ENCODE measurements around the gene RAPGEF1.

Gene RAPGEF1

DNA sequence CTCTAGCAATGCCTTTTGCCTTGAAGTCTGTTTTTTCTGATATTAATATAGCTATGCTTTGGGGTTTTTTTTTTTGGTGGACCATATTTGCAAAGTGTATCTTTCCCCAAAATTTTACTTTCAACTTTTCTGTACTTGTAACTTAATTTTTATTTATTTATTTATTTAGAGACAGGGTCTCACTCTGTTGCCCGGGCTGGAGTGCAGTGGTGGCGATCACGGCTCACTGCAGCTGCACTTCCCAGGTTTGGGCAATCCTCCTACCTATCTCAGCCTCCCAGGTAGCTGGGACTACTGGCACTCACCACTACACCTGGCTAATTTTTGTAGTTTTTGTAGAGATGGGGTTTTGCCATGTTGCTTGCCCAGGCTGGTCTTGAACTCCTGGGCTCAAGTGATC, 173.7 kb downstream of the RAPGEF1 start:
- TF ChIP-seq, protein P1, sequence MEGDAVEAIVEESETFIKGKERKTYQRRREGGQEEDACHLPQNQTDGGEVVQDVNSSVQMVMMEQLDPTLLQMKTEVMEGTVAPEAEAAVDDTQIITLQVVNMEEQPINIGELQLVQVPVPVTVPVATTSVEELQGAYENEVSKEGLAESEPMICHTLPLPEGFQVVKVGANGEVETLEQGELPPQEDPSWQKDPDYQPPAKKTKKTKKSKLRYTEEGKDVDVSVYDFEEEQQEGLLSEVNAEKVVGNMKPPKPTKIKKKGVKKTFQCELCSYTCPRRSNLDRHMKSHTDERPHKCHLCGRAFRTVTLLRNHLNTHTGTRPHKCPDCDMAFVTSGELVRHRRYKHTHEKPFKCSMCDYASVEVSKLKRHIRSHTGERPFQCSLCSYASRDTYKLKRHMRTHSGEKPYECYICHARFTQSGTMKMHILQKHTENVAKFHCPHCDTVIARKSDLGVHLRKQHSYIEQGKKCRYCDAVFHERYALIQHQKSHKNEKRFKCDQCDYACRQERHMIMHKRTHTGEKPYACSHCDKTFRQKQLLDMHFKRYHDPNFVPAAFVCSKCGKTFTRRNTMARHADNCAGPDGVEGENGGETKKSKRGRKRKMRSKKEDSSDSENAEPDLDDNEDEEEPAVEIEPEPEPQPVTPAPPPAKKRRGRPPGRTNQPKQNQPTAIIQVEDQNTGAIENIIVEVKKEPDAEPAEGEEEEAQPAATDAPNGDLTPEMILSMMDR (IDR thresholded peaks at IDR 0.05; ENCODE audit: poor library complexity, severe bottlenecking): no peak
- H3K9me3 ChIP-seq (ENCODE audit: severe bottlenecking): no peaks in the 10 kb centered on the region
- ATAC-seq (ENCODE audit: low read depth) (no peak), DNase-seq (ENCODE audit: low spot score) (no peak)
- peaks cover 3% of the 10 kb centered on the region for H3K4me1 ChIP-seq (ENCODE audit: insufficient read depth, poor library complexity, severe bottlenecking)
- H3K36me3 ChIP-seq (ENCODE audit: low read depth): no peaks in the 10 kb centered on the region
- H3K27ac ChIP-seq (ENCODE audit: poor library complexity, severe bottlenecking): no peak overlapping the region
- H3K4me3 ChIP-seq (ENCODE audit: severe bottlenecking): no peak overlapping the region
- H3K27me3 ChIP-seq (ENCODE audit: insufficient read depth, poor library complexity, severe bottlenecking): no peaks in the 10 kb centered on the region

DNA sequence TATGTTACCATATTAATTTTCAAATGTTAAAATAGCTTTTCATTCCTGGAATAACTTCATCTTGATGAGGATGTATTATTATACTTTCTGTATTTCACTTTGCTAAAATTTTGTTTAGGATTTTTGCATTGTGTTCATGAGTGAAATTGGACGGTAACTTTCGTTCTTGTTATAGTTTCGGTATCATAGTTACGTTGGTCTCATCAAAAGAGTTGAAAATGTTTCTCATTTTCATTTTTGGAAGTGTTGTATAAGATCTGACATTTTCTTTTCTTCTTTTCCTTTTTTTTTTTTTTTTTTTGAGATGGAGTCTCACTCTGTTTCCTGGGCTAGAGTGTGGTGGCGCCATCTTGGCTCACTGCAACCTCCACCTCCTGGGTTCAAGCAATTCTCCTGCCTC, 174.5 kb downstream of the RAPGEF1 start:
- Histone ChIP-seq H3K4me1 (ENCODE audit: insufficient read depth, poor library complexity, severe bottlenecking) (peaks cover 3% of the 10 kb centered on the region), H3K27ac (ENCODE audit: poor library complexity, severe bottlenecking) (no peak overlapping the region), H3K27me3 (ENCODE audit: insufficient read depth, poor library complexity, severe bottlenecking) (no peaks in the 10 kb centered on the region), H3K9me3 (ENCODE audit: severe bottlenecking) (no peaks in the 10 kb centered on the region), H3K4me3 (ENCODE audit: severe bottlenecking) (no peak overlapping the region), H3K36me3 (ENCODE audit: low read depth) (no peaks in the 10 kb centered on the region)
- TF ChIP-seq, protein P1 (IDR thresholded peaks at IDR 0.05; ENCODE audit: poor library complexity, severe bottlenecking): no peak
- ATAC-seq (ENCODE audit: low read depth) (no peak), DNase-seq (ENCODE audit: low spot score) (no peak)

DNA sequence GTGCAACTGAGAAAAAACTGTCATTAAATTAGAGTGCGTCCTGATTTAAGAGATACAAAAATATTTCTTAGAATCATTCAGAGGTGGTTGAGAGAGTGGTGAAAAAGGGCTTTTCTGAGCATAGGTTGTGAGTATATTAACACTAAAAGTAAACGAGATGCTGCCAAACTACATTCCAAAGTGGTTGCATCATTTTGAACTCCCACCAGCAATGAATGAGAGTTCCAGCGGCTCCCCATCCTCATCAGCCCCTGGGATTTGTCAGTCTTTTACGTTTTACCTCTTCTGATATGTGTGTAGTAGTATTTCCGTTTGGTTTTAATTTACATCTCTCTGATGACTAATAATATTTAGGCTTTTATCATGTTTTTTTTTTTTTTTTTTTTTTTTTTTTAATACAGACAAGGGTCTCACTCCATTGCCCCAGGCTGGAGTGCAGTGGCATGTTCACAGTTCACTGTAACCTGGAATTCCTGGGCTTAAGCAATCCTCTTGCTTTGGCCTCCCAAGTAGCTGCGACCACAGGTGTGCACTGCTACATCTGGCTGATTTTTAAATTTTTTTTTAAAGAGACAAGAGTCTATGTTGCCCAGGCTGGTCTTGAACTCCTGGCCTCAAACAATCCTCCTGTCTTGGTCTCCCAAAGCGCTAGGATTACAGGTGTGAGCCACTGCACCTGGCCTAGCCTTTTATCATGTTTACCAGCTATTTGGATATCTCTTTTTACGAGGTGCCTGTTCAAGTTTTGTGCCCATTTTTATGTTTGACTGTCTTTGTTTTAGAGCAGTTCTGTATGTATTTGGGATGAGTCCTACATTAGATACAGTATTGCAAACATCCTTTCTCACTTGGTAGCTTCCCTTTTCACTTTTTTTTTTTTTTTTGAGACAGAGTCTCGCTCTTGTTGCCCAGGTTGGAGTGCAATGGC, 177.6 kb downstream of the RAPGEF1 start:
- Histone ChIP-seq H3K27me3 (ENCODE audit: insufficient read depth, poor library complexity, severe bottlenecking) (no peaks in the 10 kb centered on the region), H3K27ac (ENCODE audit: poor library complexity, severe bottlenecking) (no peak overlapping the region), H3K9me3 (ENCODE audit: severe bottlenecking) (no peaks in the 10 kb centered on the region), H3K36me3 (ENCODE audit: low read depth) (no peaks in the 10 kb centered on the region), H3K4me1 (ENCODE audit: insufficient read depth, poor library complexity, severe bottlenecking) (peaks cover 3% of the 10 kb centered on the region), H3K4me3 (ENCODE audit: severe bottlenecking) (no peak overlapping the region)
- DNase-seq (ENCODE audit: low spot score) (no peak), ATAC-seq (ENCODE audit: low read depth) (peak; percentile 63)
- TF ChIP-seq, protein P1 (IDR thresholded peaks at IDR 0.05; ENCODE audit: poor library complexity, severe bottlenecking): no peak

DNA sequence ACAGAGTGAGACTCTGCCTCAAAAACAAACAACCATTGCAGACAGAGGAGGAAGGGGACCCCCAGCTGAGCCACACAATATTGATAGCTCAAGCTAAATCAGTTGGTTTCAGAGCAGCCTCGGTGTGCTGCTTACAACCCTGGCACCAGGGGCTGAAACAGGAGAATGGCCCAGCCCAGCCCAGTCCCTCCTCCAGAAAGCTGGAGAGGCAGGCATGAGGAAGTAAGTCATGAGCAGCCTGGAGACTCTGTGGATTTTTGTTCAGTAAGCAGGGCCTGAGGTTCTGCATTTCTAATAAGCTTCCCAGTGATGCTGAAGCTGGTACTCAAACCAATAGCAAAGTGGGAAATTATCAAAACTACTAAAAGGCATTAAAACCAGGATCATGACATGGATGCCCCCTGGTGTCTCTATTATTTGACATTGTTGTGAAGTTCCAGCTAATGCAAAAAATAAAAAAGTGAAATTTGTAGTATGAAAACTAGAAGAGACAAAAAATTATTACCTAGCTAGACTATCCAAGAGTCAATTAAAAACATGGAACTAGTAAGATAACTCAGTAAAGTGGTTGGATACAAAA, 180.4 kb downstream of the RAPGEF1 start:
- Histone ChIP-seq H3K27ac (ENCODE audit: poor library complexity, severe bottlenecking) (no peak overlapping the region), H3K4me3 (ENCODE audit: severe bottlenecking) (no peak overlapping the region), H3K4me1 (ENCODE audit: insufficient read depth, poor library complexity, severe bottlenecking) (peaks cover 3% of the 10 kb centered on the region), H3K27me3 (ENCODE audit: insufficient read depth, poor library complexity, severe bottlenecking) (no peaks in the 10 kb centered on the region), H3K9me3 (ENCODE audit: severe bottlenecking) (no peaks in the 10 kb centered on the region), H3K36me3 (ENCODE audit: low read depth) (no peaks in the 10 kb centered on the region)
- DNase-seq (ENCODE audit: low spot score) (no peak), ATAC-seq (ENCODE audit: low read depth) (no peak)
- TF ChIP-seq, protein P1 (IDR thresholded peaks at IDR 0.05; ENCODE audit: poor library complexity, severe bottlenecking): no peak

Measured in RWPE2 (cell line).